NCI-H146 treated with DMSO at 0.1 percent for 48 hours (cell line): ENCODE data around the gene CELF2.

ENCODE experiments used
- DNase-seq: peaks from one replicate; lab custom pipeline; 2025; ENCODE audit not compliant: unreplicated experiment; lab: John Stamatoyannopoulos, UW

The CELF2 gene

DNA sequence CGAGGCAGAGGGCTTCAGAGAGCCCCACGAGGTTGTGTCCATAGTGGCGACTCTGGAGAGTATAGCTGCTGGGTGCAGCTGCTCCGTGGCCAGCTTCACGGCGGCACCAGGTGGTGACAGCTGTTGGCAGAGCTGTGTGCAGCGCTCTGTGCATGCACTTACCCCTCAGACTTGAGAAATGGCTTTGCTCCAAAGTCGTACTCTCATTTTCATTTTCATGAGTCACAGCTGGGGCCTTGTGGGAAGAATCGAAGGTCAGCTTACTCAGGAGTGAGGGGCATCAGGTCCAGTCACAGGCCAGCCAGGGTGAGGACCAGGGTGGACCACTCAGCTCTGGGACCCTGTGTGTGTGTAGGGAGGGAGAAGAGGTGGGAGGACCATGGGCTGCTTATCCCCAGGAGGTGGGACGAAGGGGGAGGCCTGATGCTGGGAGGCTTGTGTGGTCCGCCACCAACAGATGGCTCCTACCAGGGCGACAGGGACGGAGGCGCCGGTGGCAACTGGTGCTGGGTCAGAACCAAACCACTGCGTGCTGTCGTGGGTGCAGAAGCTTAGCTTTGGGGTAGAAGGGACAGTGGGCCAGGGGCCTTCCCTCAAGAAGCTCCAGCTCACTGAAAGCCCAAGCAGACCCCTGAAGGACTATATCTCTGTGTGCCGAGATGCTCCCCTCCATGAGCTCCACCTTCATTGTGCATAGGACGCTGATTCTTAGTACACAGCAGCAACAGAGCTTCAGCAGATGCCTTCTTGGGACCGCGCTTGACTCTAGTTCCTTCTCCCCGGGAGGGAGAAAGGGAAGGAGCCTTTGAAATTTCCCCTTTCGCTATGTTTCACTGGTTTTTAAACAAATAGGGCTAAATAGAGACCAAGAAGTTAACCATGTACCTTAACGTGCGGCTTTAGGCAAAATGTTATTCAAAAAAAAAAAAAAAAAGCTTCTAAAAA lies 225.0 kb downstream of the CELF2 start:
- DNase-seq, result no peak

DNA sequence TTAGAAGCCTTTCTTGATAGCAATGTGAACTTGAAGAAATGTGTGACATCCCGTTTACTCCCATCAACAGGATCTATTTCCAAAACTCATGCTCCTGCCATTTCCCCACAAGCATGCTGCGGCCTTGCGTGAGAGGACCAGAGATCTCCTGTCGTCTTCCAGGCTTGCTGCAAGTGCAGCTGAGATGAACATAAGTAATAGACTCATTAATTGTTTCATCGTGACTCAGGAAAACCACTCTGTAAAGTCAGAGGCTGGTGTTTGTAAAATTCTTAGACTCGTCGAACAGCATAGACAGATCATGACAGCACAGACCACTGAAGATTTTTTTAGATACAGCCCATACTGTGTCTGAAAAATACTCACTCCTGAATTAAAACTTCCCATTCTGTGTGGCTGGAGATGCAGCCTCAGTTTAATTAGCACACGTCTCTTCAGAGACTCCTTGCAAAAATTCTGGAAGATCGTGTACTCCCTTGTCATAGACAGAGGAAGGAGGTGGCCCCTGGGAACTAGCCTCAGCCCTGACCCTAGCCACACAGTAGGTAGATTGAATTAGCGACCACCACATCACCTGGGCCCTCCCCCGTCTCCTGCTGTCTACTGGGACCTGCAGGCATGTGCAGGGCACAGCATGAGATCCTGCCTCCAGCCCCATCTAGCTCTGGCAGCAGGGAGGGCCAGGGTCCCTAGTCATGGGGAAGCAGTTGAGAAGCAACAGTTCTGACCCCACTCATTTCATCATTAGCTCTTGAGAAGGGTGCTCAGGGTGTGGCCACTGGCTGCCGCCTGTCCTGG lies 226.0 kb downstream of the CELF2 start:
- DNase-seq, result no peak

- DNase-seq, result no peak
Observed at GRCh38 chr10:11245095-11245479, 227.4 kb downstream of the CELF2 start.

- no peak for DNase-seq
Observed at GRCh38 chr10:11245510-11245909, 227.8 kb downstream of the CELF2 start.

DNA sequence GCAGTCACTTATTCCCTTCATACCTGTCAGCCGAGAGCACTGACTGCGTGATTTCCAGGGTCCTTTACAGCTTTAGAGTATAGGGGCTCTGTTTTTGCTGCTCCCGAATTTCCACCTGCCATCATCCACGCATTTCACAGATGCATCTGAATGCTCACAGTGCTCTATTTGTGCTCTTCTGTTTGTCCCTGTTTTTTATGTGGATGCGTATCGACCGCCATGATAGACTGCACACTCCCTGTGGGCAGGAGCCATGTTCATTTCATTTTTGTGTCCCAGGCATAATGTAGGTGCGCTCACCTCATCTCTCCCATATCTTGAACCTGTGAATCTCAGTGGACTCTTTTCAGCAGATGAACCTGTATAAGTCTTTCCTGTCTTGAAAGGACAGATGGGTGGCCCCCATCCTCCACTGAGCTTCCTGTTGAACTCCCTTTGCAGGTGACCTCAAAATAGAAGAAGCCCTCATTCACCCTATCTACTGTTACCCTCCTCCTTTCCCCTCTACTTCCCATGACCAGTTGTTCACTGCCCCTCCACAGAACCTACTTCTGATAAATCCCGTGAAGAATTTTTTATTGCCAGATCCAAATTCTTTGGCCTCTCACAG lies 228.4 kb downstream of the CELF2 start:
- DNase-seq, result no peak

DNA sequence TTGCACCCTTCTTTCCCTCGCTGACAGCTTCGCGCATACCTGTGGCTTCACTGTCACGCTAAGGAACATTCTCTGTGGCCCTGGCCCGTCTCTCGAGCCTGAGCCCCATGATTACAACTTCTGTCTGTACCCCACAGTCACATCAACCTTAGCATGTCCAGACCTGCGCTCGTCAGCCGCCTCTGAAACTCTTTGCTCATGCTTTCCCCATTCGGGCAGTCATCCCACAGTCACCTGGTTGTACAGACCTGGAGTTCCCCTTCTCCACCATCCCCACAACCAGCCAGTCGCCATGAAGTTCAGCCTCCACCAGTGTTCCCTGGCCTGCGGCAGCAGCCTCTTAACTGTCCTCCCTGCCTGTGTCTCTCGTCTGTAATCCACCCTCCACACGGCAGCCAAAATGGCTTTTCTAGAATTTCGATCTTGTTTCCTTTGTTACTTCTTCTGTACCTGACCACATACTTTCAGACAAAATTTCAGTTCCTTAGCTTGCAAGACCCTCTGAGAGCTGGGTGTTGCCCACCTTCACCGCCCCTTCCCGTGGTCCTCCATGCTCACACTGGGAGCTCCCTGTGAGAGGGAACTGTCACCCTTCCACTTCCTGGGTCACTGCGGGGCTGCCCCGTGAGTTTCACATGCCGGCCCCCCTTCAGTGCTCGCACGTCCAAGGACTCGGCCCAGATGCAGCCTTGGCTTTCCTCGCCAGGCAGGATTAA lies 229.2 kb downstream of the CELF2 start:
- no peak for DNase-seq

DNA sequence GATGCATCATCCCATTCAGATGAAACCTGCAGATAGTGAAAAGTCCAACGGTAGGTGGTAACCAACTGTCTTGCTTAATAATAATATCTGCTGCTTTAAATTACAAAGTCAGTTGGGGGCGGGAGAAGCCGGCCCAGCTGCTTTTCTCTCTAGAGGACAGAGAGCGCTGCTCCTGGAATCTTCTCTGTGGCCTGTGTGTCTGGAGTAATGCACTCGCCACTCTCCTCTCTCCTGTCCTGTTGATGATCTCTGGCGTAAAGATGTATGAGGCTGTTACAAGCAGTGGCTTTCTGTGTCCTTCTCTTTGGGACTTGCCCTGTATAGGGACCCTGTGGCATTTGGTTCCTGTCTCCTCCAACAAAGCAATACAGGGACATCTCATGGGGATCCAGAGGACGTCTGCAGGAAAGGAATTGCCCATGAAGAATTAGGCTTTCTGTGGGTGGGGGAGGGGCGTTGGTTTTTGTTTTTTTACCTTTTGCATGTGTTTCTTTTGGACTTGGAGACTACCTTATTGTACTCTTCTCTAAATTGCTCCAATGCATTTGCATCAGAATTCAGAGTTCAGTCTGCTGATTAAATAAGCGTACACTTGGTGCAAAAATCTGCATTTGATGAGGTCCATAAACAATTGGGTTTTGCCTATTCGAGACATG lies 231.6 kb downstream of the CELF2 start:
- DNase-seq, result no peak

DNA sequence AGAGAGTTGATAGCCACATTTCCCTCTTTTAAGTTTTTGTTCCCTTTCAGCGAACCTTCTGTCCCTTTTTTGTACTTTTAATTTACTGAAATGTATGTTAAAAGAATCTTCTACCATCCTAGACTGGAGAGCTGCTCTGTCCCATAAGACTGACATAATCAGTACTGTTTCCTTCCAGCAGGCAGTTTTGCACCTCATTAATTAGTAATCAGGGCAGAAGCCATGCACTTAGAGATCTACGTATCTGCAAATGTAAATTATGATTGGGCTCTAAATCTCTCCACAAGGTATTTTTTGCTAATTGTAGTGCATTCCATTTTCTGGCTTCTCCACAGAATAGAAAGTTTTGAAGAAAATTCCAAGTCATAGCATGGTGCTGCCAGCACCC lies 232.1 kb downstream of the CELF2 start:
- no peak for DNase-seq

GRCh38 chr10:11250304-11250703 lies 232.6 kb downstream of the CELF2 start:
- DNase-seq, result no peak

GRCh38 chr10:11252887-11253286 lies 235.2 kb downstream of the CELF2 start:
- no peak for DNase-seq

GRCh38 chr10:11253385-11254002 lies 235.8 kb downstream of the CELF2 start:
- DNase-seq, result no peak

GRCh38 chr10:11255156-11255555 lies 237.5 kb downstream of the CELF2 start:
- DNase-seq, result no peak

GRCh38 chr10:11255796-11256444 lies 238.2 kb downstream of the CELF2 start:
- DNase-seq, result peak; percentile 98

DNA sequence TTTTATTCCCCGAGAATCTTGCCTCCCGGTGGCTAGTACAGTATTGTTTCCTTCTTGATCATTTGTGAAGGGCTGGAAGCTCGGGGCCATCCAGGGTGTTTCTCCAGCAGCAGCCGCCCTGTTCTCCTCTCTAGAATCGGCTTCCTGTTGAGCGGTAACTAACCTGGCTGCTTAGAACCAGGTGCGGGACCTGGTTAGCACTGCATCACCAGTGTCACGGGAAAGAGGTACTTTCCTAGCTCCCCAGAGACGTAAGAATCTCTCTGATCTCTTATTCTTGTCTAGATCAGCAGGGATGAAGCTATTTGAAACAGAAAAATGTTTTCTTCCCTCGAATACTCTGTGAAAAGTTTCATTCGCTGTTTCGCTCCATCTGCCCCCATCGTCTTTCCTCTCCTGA lies 239.2 kb downstream of the CELF2 start:
- no peak for DNase-seq

- DNase-seq, result no peak
Observed at GRCh38 chr10:11257440-11258090, 239.9 kb downstream of the CELF2 start.

DNA sequence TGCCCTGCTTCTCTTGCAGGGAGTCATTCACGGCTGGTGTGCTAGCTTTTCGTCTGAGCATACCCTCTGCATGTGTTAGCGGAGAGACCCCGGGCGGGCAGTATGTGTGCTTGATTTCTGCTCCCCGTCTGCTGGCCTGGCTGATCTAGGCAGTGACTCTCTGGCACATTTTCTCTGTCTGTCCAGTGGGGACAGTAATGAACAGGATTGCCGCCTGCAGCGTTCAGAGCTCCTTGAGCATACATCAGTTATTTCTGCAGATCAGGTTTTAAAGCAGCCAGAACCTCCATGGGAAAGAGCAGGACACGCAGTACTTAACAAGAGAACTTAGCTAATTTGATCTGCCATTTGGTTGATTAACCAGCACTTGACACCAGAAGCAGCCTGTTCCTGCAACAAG lies 242.5 kb downstream of the CELF2 start:
- DNase-seq, result no peak

GRCh38 chr10:11261143-11261542 lies 243.5 kb downstream of the CELF2 start:
- DNase-seq, result no peak

- no peak for DNase-seq
Observed at GRCh38 chr10:11261687-11262493, 244.2 kb downstream of the CELF2 start.
